HG02981 (cell line): ENCODE results near the gene TTN.

Source experiments
- ATAC-seq: cut with Tn5 transposase; IDR thresholded peaks from one replicate; pipeline ENCODE4 v1.9.1; 2021; ENCODE audit warnings: mild to moderate bottlenecking, moderate library complexity; ENCODE audit not compliant: unreplicated experiment

TTN gene

GRCh38 chr2:178807227-178808008, at the start of gene TTN:
Gene TTN, minus strand, starts transcription at chr2:178807423. Its CDS starts 2,781 bp downstream, at chr2:178804642.
- ATAC-seq, result no peak

GRCh38 chr2:178855151-178855550, 47.9 kb upstream of the TTN start:
- no peak for ATAC-seq

GRCh38 chr2:178848335-178848734, 41.1 kb upstream of the TTN start:
- ATAC-seq, result no peak

GRCh38 chr2:178846458-178846802, 39.2 kb upstream of the TTN start:
- no peak for ATAC-seq

- ATAC-seq, result no peak
These were observed 38.6 kb upstream of the TTN start for GRCh38 chr2:178845566-178846457.

- no peak for ATAC-seq
These were observed 37.5 kb upstream of the TTN start for GRCh38 chr2:178844701-178845100.

GRCh38 chr2:178844269-178844668, 37.0 kb upstream of the TTN start:
- no peak for ATAC-seq

- ATAC-seq, result no peak
These were observed 36.5 kb upstream of the TTN start for GRCh38 chr2:178843697-178844096.

- no peak for ATAC-seq
These were observed 29.6 kb upstream of the TTN start for GRCh38 chr2:178836807-178837206.

GRCh38 chr2:178834086-178834485, 26.9 kb upstream of the TTN start:
- ATAC-seq, result no peak

- no peak for ATAC-seq
These were observed 26.2 kb upstream of the TTN start for GRCh38 chr2:178833382-178833781.

- no peak for ATAC-seq
These were observed 23.2 kb upstream of the TTN start for GRCh38 chr2:178830451-178830850.

- ATAC-seq, result no peak
These were observed 22.8 kb upstream of the TTN start for GRCh38 chr2:178829981-178830380.

GRCh38 chr2:178829299-178829960, 22.2 kb upstream of the TTN start:
- ATAC-seq, result no peak

- no peak for ATAC-seq
These were observed 21.3 kb upstream of the TTN start for GRCh38 chr2:178828486-178828881.

GRCh38 chr2:178827739-178828485, 20.7 kb upstream of the TTN start:
- no peak for ATAC-seq

GRCh38 chr2:178827111-178827510, 19.9 kb upstream of the TTN start:
- ATAC-seq, result no peak

- ATAC-seq, result no peak
These were observed 18.0 kb upstream of the TTN start for GRCh38 chr2:178825183-178825582.

GRCh38 chr2:178824181-178824580, 17.0 kb upstream of the TTN start:
- ATAC-seq, result no peak

- peak; percentile 92 for ATAC-seq
These were observed 12.8 kb upstream of the TTN start for GRCh38 chr2:178819992-178820391.
